HCT116 (cell line): ENCODE data around the gene SAA1. TPM values are rescaled to one million over a fixed set of nuclear protein-coding genes. Genes with fewer than 3 reads are reported as not detected.
"Not testable (repeated sequence)": the region's sequence is repeated elsewhere in the genome, so short reads cannot be mapped to it uniquely, and the experiment has no call there.

Experiments used
- ATAC-seq: fragments of 200-7000 bp; cut with Tn5 transposase; 2 replicates; pipeline ENCODE4 v1.9.1; 2020; ENCODE audit warnings: mild to moderate bottlenecking, moderate library complexity
- BruUV-seq: library from RNA; stranded (reverse); fragments of 400-500 nt; replicated peaks from 2 replicates; lab custom pipeline; 2021; lab: Mats Ljungman, UMichigan
- CTCF ChIA-PET: fragments of 300-600 bp; sonication (Branson Sonifier 250); formaldehyde crosslinking; loops from one replicate; lab custom pipeline; 2021; ENCODE audit warnings: antibody characterized with exemption; lab: Charles Lee
- POLR2A ChIA-PET: fragments of 300-600, 350-600 bp; sonication (Branson Sonifier 250); formaldehyde crosslinking; loops from one replicate; lab custom pipeline; 2021; ENCODE audit warnings: antibody characterized with exemption; lab: Charles Lee
- RAD21 ChIA-PET, 2 experiments: fragments of 300-600 bp; sonication (Branson Sonifier 250); formaldehyde crosslinking; loops; one replicate each; lab custom pipeline; 2023; ENCODE audit warnings: low total read pairs in 2 of 2; ENCODE audit not compliant: uncharacterized antibody in 2 of 2, unreplicated experiment in 2 of 2, low non-redundant PET in 1 of 2; lab: Charles Lee
- DNase-seq: peaks from one replicate; pipeline ENCODE4 v3.0.0-alpha.2; 2010; ENCODE audit warnings: low read depth, low spot score
- H2AFZ ChIP-seq: fragments of 200-600 bp; shearing (Covaris generic), sonication (generic); 2 replicates; pipeline ENCODE4 v1.6.1; 2017; ENCODE audit warnings: low read depth, mixed run types, mixed read lengths, antibody characterized with exemption, low read length; ENCODE audit not compliant: poor library complexity, severe bottlenecking
- H3K27ac ChIP-seq: 2 replicates; pipeline ENCODE4 v1.5.1; 2012; ENCODE audit warnings: low read depth, low read length
- H3K27me3 ChIP-seq: fragments of 200-600 bp; sonication (generic); 2 replicates; pipeline ENCODE4 v1.6.1; 2016; ENCODE audit warnings: mixed run types, low read length, mixed read lengths; ENCODE audit not compliant: insufficient read depth
- H3K36me3 ChIP-seq, 2 experiments: fragments of 200-500 bp in 1 of 2; fragments of 200-600 bp in 1 of 2; sonication (Bioruptor generic) in 1 of 2; sonication (generic) in 1 of 2; 2 replicates each; pipeline versions ENCODE4 v1.5.1 to v1.6.1; 2014 to 2016; ENCODE audit warnings: low read length in 2 of 2, inconsistent platforms in 1 of 2, mixed read lengths in 1 of 2, mixed run types in 1 of 2; ENCODE audit not compliant: insufficient read depth in 2 of 2, control insufficient read depth in 1 of 2
- H3K4me1 ChIP-seq, 2 experiments: fragments of 200-600 bp in 1 of 2; sonication (generic) in 1 of 2; 2 replicates each; pipeline versions ENCODE4 v1.5.1 to v1.6.1; 2012 to 2017; ENCODE audit warnings: low read length in 2 of 2, inconsistent platforms in 1 of 2, mild to moderate bottlenecking in 1 of 2, mixed read lengths in 1 of 2, mixed run types in 1 of 2, moderate library complexity in 1 of 2; ENCODE audit not compliant: insufficient read depth in 2 of 2, control insufficient read depth in 1 of 2
- H3K4me2 ChIP-seq: fragments of 200-600 bp; sonication (generic); 2 replicates; pipeline ENCODE4 v1.6.1; 2017; ENCODE audit warnings: mixed run types, low read length, mixed read lengths
- H3K4me3 ChIP-seq, 2 experiments: fragments of 200-600 bp in 1 of 2; sonication (generic) in 1 of 2; replicated peaks in 1 of 2; 2 replicates each; pipeline ENCODE4 v1.5.1; 2011 to 2016; ENCODE audit warnings: low read length in 2 of 2, control low read depth in 1 of 2, low read depth in 1 of 2, mild to moderate bottlenecking in 1 of 2, mixed read lengths in 1 of 2, mixed run types in 1 of 2
- H3K79me2 ChIP-seq: fragments of 200-600 bp; sonication (generic); 2 replicates; pipeline ENCODE4 v1.6.1; 2017; ENCODE audit warnings: mild to moderate bottlenecking, mixed run types, low read length, moderate library complexity, mixed read lengths; ENCODE audit not compliant: insufficient read depth
- H3K9ac ChIP-seq: fragments of 200-600 bp; sonication (generic); 2 replicates; pipeline ENCODE4 v1.6.1; 2016; ENCODE audit warnings: low read length, mixed read lengths
- H3K9me2 ChIP-seq: fragments of 200-600 bp; sonication (generic), shearing (Covaris generic); 2 replicates; pipeline ENCODE4 v1.6.1; 2017; ENCODE audit warnings: mixed run types, mild to moderate bottlenecking, moderate library complexity; ENCODE audit not compliant: insufficient read depth
- H3K9me3 ChIP-seq, 2 experiments: fragments of 200-500 bp in 1 of 2; fragments of 200-600 bp in 1 of 2; sonication (Bioruptor generic) in 1 of 2; sonication (generic) in 1 of 2; 2 replicates each; pipeline ENCODE4 v1.6.1; 2014 to 2017; ENCODE audit warnings: low read length in 2 of 2, mixed read lengths in 2 of 2, inconsistent platforms in 1 of 2, low read depth in 1 of 2, mild to moderate bottlenecking in 1 of 2, mixed run types in 1 of 2, moderate library complexity in 1 of 2; ENCODE audit not compliant: control insufficient read depth in 1 of 2, insufficient read depth in 1 of 2
- H4K20me1 ChIP-seq: fragments of 200-600 bp; sonication (generic), shearing (Covaris generic); 2 replicates; pipeline ENCODE4 v1.6.1; 2017; ENCODE audit warnings: mixed run types, mild to moderate bottlenecking, moderate library complexity; ENCODE audit not compliant: insufficient read depth
- ATF3 ChIP-seq: IDR thresholded peaks from 2 replicates; pipeline ENCODE4 v1.6.1; 2012
- JUND ChIP-seq: IDR thresholded peaks from 2 replicates; pipeline ENCODE4 v1.6.1; 2012
- POLR2AphosphoS5 ChIP-seq: IDR thresholded peaks from 2 replicates; pipeline ENCODE4 v1.6.1; 2011; ENCODE audit warnings: mild to moderate bottlenecking, low read depth, low read length, moderate library complexity
- RAD21 ChIP-seq: IDR thresholded peaks from 2 replicates; pipeline ENCODE4 v1.6.1; 2012; ENCODE audit warnings: low read depth, mild to moderate bottlenecking
- SIN3A ChIP-seq: IDR thresholded peaks from 2 replicates; pipeline ENCODE4 v1.6.1; 2012; ENCODE audit warnings: low read depth
- TCF7L2 ChIP-seq: IDR thresholded peaks from 2 replicates; pipeline ENCODE4 v1.7.0; 2011; ENCODE audit warnings: borderline replicate concordance, inconsistent platforms; ENCODE audit not compliant: insufficient read depth, insufficient read length; ENCODE audit errors: extremely low read depth
- intact Hi-C: fragments of 100-400 bp; cut with micrococcal nuclease; formaldehyde crosslinking; loops from 2 replicates; pipeline ENCODE4 v1.10.0; 2022
- total RNA-seq: library from RNA; stranded (reverse); gene quantifications from one replicate; pipeline ENCODE4 v1.2.1, GENCODE V29; 2021; ENCODE audit not compliant: unreplicated experiment
- TF ChIP-seq, protein P1 (sequence below): IDR thresholded peaks from 2 replicates; pipeline ENCODE4 v1.6.1; 2012

The SAA1 gene
- total RNA-seq, 1 experiment from 2014 or later, result 8.6 TPM

DNA sequence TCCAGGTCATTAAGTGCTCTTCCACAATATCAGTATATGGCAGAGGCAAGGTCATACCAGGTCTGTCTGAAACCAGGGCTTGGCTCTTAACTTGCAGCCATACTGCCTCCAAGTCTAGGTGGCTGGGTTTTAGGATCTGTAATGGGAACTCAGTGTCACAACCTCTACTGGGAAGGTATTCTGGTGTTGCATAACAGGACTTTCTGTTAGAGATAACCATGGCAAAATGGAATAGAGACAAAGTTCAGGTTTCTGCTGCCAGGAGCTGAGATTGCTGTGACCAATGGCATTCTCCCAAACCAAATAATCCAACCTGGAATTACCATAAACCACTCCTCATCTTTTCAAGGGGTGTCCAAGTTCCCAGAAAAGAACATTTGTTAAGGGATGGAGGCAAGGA lies 6.8 kb upstream of the SAA1 start (continued):
- no peak for TF ChIP-seq POLR2AphosphoS5

- no peaks in the 10 kb centered on the region for H4K20me1 ChIP-seq
- RAD21 ChIA-PET, result no interaction called here
- no peak overlapping the region for H3K4me2 ChIP-seq
- intact Hi-C loops, result no loop called here
- H3K4me3 ChIP-seq, result no peak overlapping the region
- H3K27ac ChIP-seq, result no peak overlapping the region
- no peak for DNase-seq
- no peaks in the 10 kb centered on the region for H3K9me3 ChIP-seq
- TF ChIP-seq, protein P1, sequence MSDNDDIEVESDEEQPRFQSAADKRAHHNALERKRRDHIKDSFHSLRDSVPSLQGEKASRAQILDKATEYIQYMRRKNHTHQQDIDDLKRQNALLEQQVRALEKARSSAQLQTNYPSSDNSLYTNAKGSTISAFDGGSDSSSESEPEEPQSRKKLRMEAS, result no peak
- TF ChIP-seq SIN3A, result no peak
- no peak for TF ChIP-seq JUND
- no peak for TF ChIP-seq TCF7L2
- no peak for TF ChIP-seq ATF3
- no peak for TF ChIP-seq RAD21
- BruUV-seq, result no TSS peak
- H3K27me3 ChIP-seq, result no peaks in the 10 kb centered on the region
- no peak overlapping the region for H2AFZ ChIP-seq
- H3K36me3 ChIP-seq, result no peaks in the 10 kb centered on the region
- H3K9me2 ChIP-seq, result no peaks in the 10 kb centered on the region
- H3K9ac ChIP-seq, result no peak overlapping the region
- H3K79me2 ChIP-seq, result no peaks in the 10 kb centered on the region
- POLR2A ChIA-PET, result no interaction called here
- CTCF ChIA-PET, result no interaction called here
- no peaks in the 10 kb centered on the region for H3K4me1 ChIP-seq
- no peak for ATAC-seq
These were observed 4.3 kb upstream of the SAA1 start for GRCh38 chr11:18261721-18262120.

- H3K36me3 ChIP-seq, CTCF ChIA-PET, DNase-seq, RAD21 ChIA-PET, H3K9ac ChIP-seq, H3K79me2 ChIP-seq, H4K20me1 ChIP-seq, H3K9me2 ChIP-seq, BruUV-seq, ATAC-seq, H2AFZ ChIP-seq, H3K27me3 ChIP-seq, H3K4me1 ChIP-seq, H3K9me3 ChIP-seq, H3K27ac ChIP-seq, POLR2A ChIA-PET, intact Hi-C loops, H3K4me2 ChIP-seq, H3K4me3 ChIP-seq: not testable (repeated sequence)
These were observed 3.2 kb upstream of the SAA1 start for GRCh38 chr11:18262681-18263350.
